Pulmonary artery endothelial cell (primary cell): ENCODE data around the gene LRP1. TPM values are rescaled to one million over a fixed set of nuclear protein-coding genes. Genes with fewer than 3 reads are reported as not detected.

ENCODE experiments used
- DNase-seq: peaks from one replicate; pipeline ENCODE4 v3.0.0-alpha.2; 2011; ENCODE audit warnings: low read depth, low spot score
- total RNA-seq: library from RNA; depleted of rRNA; stranded (reverse); fragments of >200 nt; gene quantifications from 2 replicates; pipeline ENCODE4 v1.2.3, GENCODE V29; 2014

LRP1 gene
- total RNA-seq, 1 donor from 2014 or later = 4.6 TPM

DNA sequence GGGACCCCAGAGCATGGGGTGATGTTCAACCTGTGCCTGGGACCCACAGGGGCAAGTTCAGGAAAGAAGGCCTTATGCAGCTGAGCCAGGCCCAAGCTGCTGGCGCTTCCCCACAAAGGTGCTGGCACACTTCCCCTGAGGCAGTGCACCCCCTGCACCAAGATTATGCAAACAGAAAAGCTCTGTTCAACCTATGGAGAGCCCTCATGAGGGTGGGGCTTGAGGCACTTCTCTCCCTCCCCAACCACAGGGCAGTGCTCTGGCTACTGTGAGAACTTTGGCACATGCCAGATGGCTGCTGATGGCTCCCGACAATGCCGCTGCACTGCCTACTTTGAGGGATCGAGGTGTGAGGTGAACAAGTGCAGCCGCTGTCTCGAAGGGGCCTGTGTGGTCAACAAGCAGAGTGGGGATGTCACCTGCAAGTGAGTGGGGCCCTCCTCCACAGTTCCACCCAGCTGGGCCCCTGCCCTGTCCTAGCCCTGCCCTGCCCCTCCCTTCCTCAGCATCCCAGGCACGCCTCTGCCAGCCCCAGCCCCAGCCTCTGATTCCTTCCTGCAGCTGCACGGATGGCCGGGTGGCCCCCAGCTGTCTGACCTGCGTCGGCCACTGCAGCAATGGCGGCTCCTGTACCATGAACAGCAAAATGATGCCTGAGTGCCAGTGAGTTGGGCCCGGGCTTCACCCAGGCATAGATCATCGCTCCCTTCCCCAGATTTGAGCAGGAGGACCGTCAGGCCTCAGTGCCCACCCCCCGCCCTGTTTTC, 82.8 kb downstream of the LRP1 start:
- DNase-seq = no peak

DNA sequence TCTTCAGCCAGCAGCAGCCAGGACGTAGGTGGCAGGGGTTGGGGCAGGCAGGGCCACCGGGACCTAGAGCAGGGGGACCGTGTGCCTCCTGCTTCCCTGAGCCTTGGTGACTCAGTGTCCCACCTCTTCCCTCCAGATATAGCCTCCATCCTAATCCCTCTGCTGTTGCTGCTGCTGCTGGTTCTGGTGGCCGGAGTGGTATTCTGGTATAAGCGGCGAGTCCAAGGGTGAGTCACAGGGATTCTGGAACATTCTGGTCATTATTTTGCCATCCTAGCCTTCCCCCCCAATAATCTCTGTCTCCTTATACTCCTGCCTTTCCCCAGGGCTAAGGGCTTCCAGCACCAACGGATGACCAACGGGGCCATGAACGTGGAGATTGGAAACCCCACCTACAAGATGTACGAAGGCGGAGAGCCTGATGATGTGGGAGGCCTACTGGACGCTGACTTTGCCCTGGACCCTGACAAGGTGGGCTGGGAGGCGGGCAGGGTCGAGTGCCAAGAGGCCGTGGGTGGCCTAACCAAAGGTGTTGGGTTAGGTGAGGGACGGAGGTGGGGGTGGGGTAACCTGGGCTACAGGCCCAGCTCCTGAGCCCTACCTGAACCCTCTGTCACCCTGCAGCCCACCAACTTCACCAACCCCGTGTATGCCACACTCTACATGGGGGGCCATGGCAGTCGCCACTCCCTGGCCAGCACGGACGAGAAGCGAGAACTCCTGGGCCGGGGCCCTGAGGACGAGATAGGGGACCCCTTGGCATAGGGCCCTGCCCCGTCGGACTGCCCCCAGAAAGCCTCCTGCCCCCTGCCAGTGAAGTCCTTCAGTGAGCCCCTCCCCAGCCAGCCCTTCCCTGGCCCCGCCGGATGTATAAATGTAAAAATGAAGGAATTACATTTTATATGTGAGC, 83.8 kb downstream of the LRP1 start:
- DNase-seq = no peak

DNA sequence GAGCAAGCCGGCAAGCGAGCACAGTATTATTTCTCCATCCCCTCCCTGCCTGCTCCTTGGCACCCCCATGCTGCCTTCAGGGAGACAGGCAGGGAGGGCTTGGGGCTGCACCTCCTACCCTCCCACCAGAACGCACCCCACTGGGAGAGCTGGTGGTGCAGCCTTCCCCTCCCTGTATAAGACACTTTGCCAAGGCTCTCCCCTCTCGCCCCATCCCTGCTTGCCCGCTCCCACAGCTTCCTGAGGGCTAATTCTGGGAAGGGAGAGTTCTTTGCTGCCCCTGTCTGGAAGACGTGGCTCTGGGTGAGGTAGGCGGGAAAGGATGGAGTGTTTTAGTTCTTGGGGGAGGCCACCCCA, 84.4 kb downstream of the LRP1 start:
- no peak for DNase-seq

DNA sequence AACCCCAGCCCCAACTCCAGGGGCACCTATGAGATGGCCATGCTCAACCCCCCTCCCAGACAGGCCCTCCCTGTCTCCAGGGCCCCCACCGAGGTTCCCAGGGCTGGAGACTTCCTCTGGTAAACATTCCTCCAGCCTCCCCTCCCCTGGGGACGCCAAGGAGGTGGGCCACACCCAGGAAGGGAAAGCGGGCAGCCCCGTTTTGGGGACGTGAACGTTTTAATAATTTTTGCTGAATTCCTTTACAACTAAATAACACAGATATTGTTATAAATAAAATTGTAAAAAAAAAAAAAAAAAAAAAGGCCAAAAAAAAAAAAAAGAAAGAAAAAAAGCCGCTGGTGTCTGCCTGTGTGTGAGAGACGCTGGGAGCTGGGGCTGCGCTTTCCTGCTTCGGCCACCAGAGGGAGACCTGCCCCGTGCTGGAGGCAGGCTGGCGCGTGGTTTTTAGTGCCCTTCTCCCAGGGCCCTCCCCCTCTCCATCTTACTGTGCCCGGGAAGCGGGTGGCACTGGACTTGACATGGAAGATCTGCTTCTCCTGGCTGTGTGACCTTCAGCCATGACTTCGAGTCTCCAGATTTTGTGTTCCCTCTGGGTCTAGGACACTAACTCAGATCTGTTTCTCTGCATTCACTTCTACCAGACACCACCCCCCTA, 84.9 kb downstream of the LRP1 start:
- DNase-seq = peak; percentile 39

DNA sequence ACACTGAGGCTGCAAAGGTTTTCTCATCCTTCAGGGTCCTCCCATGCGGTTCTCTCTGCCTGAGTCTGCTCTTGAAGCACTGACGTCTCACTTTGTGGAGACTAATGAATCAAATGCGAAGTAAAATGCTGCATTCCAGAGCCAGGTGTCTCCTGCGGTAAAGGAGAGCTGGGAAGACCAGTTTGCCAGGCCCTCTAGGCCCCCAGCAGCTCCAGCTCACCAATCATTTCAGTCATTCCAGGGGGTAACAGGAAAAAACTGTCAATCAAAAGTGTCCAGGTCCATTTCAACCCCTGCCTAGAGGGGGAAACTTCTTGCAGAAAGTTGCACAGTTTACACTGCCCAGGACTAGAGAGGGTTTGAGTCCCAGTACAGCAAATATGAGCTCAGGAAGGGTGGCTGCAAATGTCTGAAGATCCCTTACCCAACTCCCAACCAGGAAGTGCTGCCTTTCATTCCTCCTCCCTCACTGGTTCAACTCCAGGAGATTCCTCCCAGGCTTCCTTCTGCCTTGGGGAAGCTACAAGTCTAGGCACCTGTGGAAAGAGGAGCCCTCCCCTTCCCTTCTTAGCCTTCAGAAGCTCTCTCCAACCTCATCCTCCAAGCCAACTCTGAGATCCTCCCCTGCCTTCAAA, 85.6 kb downstream of the LRP1 start:
- no peak for DNase-seq

DNA sequence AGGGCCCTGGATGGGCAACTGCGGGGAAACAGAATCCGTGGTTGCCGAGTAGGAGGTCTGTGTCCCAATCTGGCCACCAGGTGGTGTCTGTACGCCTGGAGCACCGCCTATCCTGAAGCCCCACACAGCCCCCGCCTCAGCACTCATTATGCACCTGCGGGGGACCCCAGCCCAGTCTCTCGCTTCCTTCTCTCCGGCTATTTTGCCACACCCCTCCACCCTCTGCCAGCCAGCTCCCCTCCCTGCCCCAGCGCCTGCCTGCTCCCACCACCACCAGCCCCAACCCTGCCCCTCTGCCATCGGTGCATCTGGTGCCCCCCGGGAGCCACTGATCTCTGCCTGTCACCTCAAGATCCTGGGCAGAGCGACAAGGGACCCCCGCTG, 86.1 kb downstream of the LRP1 start:
- DNase-seq = peak; percentile 17

DNA sequence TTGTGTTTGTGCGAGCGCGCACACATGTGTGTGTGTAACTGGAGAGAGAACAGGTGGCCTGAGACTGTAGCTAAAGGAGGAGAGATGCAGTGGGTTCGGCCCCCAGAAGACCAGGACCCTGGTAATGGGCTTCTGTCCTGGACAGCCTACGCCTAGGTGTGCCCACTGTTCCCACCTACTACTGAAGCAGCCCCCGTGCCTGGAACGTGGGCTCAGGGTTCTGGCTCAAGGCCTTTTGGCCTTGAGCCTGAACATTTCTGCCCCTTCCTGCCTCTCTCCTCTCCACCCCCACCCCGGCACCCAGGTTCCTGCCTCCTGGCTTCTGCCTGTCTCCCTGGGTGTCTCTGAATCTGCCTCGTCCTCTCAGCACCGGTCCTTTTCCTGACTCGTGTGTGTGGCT, 86.8 kb downstream of the LRP1 start:
- DNase-seq = no peak

DNA sequence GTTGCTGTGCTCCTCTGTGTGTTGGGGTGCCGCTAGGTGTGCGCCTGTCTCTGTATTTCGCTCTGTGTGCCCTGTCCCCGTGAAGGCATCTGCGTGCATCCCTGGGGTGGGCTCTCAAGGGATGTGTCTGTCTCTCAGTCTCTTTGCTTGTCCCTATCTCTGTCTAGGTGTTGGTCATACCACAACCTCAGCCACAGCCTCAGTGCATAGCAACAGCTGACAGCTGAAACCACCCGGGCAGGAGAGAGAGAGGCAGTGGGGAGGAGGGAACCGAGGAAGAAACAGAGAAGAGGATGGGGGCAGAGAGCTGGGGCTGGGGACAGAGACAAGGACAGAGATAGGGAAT, 87.4 kb downstream of the LRP1 start:
- DNase-seq = no peak

DNA sequence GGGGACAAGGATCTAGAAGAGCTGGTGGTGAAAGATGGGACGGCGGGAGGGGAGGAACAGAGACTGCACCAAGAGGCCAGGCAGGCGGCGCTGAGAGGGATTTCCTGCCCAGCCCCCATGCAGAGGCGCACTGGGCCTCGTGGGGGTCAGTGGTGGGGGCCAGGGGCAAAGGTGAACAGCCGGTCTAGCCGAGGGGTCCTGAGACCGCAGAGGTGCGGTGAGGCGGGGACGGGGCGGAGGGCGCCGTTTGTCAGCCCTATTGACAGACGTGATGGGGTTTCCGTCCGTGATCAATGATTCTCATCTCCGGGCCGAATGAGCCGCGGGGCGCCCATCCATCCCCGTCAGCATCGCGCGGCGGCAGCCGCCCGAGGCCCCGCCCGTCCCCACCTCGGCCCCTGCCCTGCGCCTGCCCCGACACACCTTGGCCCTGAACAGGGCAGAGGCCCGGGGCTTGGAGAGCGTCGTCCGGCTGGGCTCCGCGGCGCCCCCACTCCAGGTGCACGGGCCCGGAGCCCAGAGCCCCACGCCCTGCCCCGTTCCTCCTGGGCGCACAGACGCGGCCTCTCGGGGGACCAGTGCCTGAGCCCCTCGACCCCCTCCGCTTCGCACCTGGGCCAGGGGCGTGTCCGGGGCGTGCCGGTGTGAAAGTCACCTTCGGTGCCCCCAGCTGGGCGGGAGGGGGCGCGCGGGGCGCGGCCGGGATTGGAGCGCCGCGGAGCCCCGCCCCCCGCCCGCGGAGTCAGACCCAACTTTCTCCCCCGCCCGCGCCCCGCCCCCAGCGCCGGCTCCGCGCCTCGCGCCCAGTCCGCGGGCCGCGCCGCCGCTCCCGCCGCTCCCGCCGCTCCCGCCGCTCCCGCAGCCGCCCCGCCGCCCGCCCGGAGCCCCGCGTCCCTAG, 88.0 kb downstream of the LRP1 start, which contains the start of gene NXPH4:
TSS of gene NXPH4 (plus strand) at position 781 of the 898 bp plus-strand sequence. CDS start 176 bp downstream, outside the sequence.
- no peak for DNase-seq

DNA sequence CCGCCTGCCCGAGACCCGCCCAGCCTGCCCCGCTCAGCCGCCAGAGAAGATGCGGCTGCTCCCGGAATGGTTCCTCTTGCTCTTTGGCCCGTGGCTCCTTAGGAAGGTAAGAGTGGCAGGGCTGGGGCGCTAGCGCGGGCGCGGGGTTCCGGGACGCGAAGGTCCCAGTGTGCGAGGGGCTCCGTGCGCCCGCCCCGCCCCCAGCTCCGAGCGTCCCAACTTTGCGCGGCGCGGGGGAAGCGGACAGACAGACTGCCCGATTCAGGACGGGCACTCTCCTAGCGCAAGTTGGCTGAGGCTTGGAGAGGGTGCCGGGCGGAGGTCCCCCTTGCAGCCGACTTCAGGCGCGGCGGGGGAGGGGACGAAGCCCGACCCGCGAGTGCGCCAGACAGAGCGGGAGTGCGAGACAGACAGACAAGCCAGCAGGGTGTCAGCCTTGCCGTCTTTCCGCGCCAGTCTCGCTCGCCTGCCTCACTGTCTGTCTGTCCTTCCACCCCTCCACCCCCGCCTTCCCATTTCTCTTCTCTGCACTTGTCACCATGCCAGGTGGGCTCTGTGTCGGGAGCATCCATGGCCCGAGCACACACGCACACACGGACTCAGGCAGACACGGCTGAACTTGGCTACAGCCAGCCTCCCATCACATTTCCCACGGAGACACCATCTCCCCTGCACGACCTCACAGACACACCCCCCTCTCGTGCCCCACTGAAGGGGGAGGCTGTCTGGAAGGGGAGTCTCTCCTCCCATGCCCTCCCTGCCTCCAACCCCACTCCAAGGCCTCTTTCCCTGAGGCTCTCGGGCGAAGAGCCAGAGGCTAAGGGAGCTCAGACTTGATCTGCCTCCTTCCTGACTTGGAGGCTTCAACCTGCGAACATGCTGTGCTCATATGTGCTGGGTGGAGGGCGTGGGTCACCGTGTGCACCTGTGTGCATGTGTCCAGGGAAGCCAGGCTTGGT, 88.9 kb downstream of the LRP1 start:
- DNase-seq = no peak

DNA sequence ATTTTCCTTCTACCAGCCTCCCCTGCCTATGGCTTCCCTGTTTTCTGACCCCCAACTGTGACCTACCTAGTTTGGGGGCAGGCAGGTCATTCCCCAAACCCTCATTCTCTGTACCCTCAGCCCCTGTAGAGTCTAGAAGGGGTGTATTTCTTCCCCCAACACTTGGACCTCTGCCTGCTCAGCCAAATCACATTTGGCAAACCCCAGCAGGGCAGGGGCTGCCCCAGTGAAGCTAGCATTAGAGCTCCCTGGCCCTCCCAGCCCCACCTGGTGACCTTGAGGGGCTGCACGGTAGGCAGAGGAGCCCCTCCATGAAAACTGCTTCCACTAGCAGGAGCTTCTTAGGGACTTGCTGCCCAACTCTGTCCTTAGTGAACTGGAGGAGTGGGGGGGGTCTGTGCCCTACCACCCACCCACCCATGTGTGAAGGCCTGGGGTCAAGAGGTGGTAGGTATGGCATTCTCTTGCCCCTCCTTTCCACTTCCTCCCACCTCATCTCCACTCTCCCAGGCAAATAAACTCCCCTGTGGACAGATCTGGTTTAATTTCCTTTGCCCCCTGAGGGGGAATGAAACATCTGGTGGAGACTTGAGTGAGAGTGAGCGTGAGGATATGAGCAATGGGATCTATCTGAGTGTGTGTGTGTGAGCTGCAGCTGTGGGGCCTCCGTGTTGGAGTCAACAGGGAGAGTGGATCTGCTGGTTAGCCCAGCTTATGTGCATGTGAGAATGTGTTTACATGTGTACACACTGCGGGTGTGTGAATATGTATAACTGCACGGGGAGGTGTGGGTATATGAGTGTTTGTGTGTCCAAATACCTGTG, 90.0 kb downstream of the LRP1 start:
- no peak for DNase-seq

DNA sequence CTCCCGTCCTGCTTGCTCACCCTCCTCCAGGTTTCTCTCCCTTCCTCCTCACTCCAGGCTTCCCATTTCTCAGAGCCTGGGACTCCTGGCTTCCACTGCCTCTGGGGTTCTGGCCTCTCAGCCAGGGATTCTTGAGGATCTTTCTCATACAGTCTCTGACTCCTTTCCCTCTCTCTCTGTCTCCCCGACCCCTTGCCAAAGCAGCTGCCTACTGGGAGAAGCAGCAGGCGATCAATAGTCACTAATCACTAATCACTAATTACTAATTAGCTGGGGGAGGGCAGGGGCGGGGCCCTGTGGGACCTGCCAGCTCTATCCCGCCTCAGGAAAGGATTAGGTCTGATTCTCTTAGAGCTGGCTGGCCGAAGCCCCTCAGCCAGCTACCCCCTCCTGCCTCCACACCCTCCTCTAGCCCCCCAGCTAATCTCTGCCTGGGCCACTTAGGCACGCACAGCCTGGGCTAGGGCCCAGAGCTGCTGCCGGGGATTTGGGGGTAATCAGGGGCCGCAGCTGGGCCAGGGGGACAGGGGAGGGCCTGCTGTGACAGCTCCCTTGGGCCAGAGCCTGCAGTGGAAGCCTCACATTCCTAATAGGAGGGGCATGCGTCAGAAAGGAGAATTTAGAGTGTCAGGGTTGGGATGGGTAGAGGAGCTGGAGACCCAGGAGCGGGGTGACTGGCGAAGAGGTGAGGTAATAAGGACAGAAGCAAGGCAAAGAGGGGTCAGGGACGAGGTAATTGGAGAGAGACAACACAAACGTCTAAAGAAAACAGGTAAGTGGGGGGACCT, 91.1 kb downstream of the LRP1 start:
- no peak for DNase-seq

DNA sequence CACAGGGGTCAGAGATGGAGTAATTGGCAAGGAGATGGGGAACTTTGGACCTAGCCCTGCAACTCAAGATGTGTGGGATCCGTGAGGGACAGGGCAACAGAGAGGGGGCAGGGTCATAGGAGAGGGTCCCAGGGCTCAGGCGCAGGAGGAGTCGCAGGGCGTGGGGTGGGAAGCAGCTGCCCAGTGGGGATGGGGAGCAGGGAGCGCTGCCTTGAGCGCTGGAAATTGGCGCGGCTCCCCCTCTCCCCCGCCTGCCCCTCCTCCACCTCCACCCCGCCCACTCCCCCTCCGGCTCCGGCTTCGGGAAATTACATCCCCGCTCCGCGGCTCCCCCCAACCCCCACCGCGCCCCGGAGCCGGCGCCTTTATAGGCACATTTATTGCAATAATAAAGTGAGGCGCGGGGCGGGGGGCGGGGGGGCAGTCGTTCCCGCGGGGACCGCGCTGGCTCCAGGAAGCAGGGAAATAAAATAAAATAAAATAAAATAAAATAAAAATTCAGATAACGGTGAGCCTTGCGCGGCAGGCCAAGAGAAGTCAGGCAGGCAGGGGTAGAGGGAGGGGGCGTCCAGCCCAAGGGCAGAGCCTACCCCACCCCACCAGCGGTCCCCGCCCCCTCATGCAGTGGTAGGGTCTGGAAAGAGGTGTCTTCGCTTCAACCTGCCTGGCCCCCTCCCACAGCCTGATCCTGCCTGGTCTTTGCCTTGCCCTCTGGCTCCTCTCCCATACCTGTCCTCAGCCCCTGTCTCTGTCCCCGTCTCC, 91.9 kb downstream of the LRP1 start:
- DNase-seq = no peak

DNA sequence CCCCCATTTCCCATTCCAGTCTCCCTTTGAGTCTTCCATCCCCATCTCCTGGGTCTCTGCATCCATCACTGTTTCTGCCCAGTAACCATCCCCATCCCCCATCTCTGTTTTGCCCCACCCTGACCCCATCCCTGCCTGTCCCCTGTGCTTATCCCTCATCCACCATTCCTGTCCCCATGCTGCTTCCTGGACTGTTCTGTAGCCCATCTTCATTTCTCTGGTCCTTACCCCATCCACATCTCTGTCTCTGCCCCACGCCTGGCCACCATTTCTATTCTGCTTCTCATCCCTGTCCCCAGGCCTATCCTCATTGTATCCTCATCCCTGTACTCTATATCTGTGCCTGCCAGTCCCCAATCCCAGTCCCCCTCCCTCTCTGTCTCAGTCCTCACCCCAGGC, 92.5 kb downstream of the LRP1 start:
- no peak for DNase-seq

DNA sequence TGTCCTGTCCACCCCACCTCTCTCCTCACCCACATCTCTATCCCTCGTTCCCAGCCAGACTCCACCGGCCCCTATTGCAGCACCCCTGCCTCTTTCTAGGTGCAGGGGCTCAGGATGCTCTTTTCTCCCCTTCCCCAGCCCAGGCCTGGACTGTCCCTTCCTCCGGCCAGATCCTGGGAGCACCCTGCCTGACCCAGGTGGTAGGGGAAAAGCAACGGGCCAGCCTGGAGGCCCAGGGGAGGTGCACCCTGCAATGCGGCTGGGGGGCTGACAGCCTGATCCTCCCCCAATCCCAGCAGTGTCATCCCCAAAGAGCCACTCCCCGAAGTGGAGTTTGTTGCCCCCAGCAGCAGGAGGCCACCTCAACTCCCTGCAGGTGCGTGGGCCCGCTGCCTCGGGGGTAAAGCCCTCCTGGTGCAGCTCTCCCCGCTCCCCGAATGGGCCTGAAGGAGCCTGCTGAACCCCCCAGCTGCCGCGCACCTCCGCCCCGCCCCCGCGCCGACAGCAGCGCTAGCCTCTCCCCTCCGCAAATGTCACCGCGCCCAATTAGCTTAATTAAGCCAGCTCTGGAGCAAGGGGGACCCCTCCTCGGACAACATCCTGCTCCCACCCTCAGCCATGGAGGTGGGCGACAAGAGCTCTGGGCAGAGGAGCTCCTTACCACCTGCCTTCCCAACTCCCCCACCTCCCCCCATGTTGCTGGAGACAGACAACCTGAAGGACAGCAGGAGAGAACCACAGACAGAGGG, 93.1 kb downstream of the LRP1 start:
- DNase-seq = no peak
